ENCODE data around the gene TBC1D28. TPM values are rescaled to one million over a fixed set of nuclear protein-coding genes. Genes with fewer than 3 reads are reported as not detected.
"Not testable (repeated sequence)": the region's sequence is repeated elsewhere in the genome, so short reads cannot be mapped to it uniquely, and the experiment has no call there.

TBC1D28 gene
- total RNA-seq, 1 donor from 2014 or later, result not detected

DNA sequence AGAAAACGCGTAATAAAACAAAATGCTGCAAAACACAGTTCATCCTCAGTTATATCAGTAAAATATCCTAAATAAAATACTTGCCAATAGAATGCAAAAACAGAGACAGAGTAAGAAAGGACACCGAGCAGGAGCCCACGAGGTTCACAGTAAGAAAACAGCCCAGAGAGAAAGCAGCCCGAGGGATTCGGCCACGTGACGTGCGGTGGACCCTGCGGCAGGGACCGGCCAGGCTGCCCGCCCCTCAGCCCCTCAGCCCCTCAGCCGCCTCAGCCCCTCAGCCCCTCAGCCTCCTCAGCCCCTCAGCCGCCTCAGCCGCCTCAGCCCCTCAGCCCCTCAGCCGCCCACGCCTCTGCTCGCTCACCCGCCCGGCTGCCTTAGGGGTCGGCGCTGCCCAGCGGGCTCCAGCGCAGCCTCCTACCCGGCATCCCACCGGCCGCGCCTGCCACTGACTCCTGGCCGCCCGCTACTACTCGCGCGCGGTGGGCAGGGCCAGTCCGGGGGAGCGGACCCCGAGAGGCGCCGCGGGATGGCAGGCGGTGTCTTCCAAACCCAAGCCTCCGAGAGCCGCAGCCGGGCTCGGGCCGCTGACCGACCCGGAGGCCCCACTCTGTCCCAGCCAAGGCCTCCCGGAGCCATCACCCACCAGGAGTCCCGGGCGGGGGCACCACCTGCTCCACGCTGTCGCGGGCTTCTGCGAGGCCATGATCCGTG, 9.5 kb downstream of the TBC1D28 start:
- DNase-seq (ENCODE audit: low read depth); H2AFZ ChIP-seq (ENCODE audit: low read depth, low read length); H3K27me3 ChIP-seq (ENCODE audit: insufficient read depth, low read length); FAIRE-seq; H4K20me1 ChIP-seq (ENCODE audit: insufficient read depth, low read length); H3K79me2 ChIP-seq (ENCODE audit: insufficient read depth, low read length); H3K36me3 Mint-ChIP-seq (ENCODE audit: low read depth, unreplicated experiment); H3K4me1 Mint-ChIP-seq (ENCODE audit: low read depth, unreplicated experiment); H3K9me3 ChIP-seq (ENCODE audit: insufficient read depth, low read depth, low read length); H3K27ac Mint-ChIP-seq (ENCODE audit: unreplicated experiment); H3K9ac ChIP-seq (ENCODE audit: low read length); H3K4me3 Mint-ChIP-seq (ENCODE audit: unreplicated experiment); H3K27ac ChIP-seq (ENCODE audit: low read depth, low read length); H3K4me1 ChIP-seq (ENCODE audit: insufficient read depth, low read length); H3K9me3 Mint-ChIP-seq (ENCODE audit: unreplicated experiment); H3K27me3 Mint-ChIP-seq (ENCODE audit: low read depth, unreplicated experiment); H3K36me3 ChIP-seq (ENCODE audit: insufficient read depth, low read length); H3K4me3 ChIP-seq (ENCODE audit: insufficient read depth, low read depth, low read length): not testable (repeated sequence)
- peak overlapping the region; percentile 75 for H3K4me2 ChIP-seq (ENCODE audit: low read length)
- peak; percentile 49 for TF ChIP-seq EZH2 (IDR thresholded peaks at IDR 0.05; ENCODE audit: insufficient read depth, low read length)

DNA sequence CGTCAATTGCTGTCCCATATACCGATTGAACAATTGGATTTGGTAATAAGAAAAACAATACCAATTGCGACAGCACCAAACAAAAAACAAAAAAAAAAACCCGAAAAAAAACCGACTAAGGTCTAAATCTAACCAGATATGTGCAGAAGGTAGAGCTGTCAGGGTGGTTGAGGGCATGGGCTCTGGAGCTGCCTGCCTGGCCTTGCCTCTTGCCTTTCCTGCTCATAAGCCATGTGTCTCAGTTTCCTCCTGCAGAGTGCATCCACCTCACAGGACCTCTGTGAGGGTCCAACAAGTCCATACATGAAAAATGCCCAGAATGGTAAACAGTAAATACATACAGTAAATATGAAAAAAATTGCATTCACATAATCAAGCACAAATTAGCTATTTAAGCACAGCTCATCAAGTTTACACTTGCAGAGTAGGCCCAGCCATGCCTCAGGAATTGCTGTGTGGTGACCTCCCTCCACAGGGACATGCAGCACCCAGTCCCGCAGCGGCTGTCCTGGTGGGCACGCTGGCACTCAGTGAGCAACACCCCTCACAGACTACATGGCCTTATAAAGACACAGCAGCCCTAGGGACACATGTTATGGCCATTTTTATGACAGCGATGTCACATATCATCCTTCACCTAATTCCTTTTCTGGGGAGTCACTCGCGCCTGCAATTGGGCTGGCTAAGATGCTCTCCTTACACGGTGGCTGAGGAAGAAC, 17.9 kb downstream of the TBC1D28 start:
- Histone ChIP-seq H3K4me2 (ENCODE audit: low read length) (peak overlapping the region; percentile 47), H3K9ac (ENCODE audit: low read length) (no peak overlapping the region), H3K36me3 (ENCODE audit: insufficient read depth, low read length) (no peaks in the 10 kb centered on the region), H3K27ac (ENCODE audit: low read depth, low read length) (no peak overlapping the region), H3K27me3 (ENCODE audit: insufficient read depth, low read length) (no peaks in the 10 kb centered on the region), H3K4me3 (ENCODE audit: insufficient read depth, low read depth, low read length) (no peak overlapping the region), H3K4me1 (ENCODE audit: insufficient read depth, low read length) (no peaks in the 10 kb centered on the region), H3K9me3 (ENCODE audit: insufficient read depth, low read depth, low read length) (no peaks in the 10 kb centered on the region), H3K79me2 (ENCODE audit: insufficient read depth, low read length) (no peaks in the 10 kb centered on the region), H2AFZ (ENCODE audit: low read depth, low read length) (peak overlapping the region; percentile 32), H4K20me1 (ENCODE audit: insufficient read depth, low read length) (no peaks in the 10 kb centered on the region)
- H3K9me3 Mint-ChIP-seq (ENCODE audit: unreplicated experiment), result peaks cover 2% of the 10 kb centered on the region
- no peak overlapping the region for H3K27ac Mint-ChIP-seq (ENCODE audit: unreplicated experiment)
- no peaks in the 10 kb centered on the region for H3K36me3 Mint-ChIP-seq (ENCODE audit: low read depth, unreplicated experiment)
- H3K4me1 Mint-ChIP-seq (ENCODE audit: low read depth, unreplicated experiment), result no peaks in the 10 kb centered on the region
- no peaks in the 10 kb centered on the region for H3K27me3 Mint-ChIP-seq (ENCODE audit: low read depth, unreplicated experiment)
- no peak for TF ChIP-seq EZH2 (IDR thresholded peaks at IDR 0.05; ENCODE audit: insufficient read depth, low read length)
- TF ChIP-seq, protein P1, sequence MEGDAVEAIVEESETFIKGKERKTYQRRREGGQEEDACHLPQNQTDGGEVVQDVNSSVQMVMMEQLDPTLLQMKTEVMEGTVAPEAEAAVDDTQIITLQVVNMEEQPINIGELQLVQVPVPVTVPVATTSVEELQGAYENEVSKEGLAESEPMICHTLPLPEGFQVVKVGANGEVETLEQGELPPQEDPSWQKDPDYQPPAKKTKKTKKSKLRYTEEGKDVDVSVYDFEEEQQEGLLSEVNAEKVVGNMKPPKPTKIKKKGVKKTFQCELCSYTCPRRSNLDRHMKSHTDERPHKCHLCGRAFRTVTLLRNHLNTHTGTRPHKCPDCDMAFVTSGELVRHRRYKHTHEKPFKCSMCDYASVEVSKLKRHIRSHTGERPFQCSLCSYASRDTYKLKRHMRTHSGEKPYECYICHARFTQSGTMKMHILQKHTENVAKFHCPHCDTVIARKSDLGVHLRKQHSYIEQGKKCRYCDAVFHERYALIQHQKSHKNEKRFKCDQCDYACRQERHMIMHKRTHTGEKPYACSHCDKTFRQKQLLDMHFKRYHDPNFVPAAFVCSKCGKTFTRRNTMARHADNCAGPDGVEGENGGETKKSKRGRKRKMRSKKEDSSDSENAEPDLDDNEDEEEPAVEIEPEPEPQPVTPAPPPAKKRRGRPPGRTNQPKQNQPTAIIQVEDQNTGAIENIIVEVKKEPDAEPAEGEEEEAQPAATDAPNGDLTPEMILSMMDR (IDR thresholded peaks at IDR 0.05; ENCODE audit: insufficient read depth, low read depth, low read length), result no peak
- H3K4me3 Mint-ChIP-seq (ENCODE audit: unreplicated experiment), result no peak overlapping the region
- DNase-seq (ENCODE audit: low read depth) (no peak), FAIRE-seq (no peak)

DNA sequence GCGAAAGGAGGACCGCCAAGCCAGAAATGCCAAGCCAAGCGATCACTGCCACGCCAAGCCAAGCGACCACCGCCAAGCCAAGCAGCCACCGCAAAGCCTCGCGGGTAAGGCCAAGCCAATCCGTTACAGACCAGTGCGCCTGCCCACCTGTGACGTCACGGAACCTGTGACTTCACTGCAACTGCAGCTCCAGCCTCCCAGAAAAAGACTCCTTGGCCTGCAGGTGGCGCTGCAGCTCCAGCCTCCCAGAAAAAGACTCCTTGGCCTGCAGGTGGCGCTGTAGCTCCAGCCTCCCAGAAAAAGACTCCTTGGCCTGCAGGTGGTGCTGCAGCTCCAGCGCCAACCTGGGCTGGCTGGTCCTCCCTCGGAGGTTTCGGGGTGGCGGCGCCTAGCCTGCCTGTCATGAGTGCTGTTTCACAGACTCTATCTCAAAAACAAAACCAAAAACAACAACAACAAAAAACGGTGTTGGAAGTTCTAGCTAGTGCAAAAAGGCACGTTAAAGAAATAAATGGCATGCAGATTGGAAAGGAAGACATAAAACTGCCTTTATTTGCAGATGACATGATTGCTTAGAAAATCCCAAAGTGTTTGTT, 18.6 kb downstream of the TBC1D28 start:
- not testable (repeated sequence) for H3K9me3 Mint-ChIP-seq (ENCODE audit: unreplicated experiment); H3K9ac ChIP-seq (ENCODE audit: low read length); H3K4me1 ChIP-seq (ENCODE audit: insufficient read depth, low read length); H3K36me3 ChIP-seq (ENCODE audit: insufficient read depth, low read length); H3K36me3 Mint-ChIP-seq (ENCODE audit: low read depth, unreplicated experiment); FAIRE-seq; H3K9me3 ChIP-seq (ENCODE audit: insufficient read depth, low read depth, low read length); H3K4me1 Mint-ChIP-seq (ENCODE audit: low read depth, unreplicated experiment); H3K4me3 ChIP-seq (ENCODE audit: insufficient read depth, low read depth, low read length); H3K27me3 ChIP-seq (ENCODE audit: insufficient read depth, low read length); H3K27ac ChIP-seq (ENCODE audit: low read depth, low read length); H3K79me2 ChIP-seq (ENCODE audit: insufficient read depth, low read length); H4K20me1 ChIP-seq (ENCODE audit: insufficient read depth, low read length); H3K27ac Mint-ChIP-seq (ENCODE audit: unreplicated experiment); H3K27me3 Mint-ChIP-seq (ENCODE audit: low read depth, unreplicated experiment); H3K4me3 Mint-ChIP-seq (ENCODE audit: unreplicated experiment)
- TF ChIP-seq, protein P1 (IDR thresholded peaks at IDR 0.05; ENCODE audit: insufficient read depth, low read depth, low read length), result peak; percentile 70
- peak overlapping the region; percentile 60 for H2AFZ ChIP-seq (ENCODE audit: low read depth, low read length)
- DNase-seq (ENCODE audit: low read depth), result peak; percentile 35
- H3K4me2 ChIP-seq (ENCODE audit: low read length), result peak overlapping the region; percentile 74

DNA sequence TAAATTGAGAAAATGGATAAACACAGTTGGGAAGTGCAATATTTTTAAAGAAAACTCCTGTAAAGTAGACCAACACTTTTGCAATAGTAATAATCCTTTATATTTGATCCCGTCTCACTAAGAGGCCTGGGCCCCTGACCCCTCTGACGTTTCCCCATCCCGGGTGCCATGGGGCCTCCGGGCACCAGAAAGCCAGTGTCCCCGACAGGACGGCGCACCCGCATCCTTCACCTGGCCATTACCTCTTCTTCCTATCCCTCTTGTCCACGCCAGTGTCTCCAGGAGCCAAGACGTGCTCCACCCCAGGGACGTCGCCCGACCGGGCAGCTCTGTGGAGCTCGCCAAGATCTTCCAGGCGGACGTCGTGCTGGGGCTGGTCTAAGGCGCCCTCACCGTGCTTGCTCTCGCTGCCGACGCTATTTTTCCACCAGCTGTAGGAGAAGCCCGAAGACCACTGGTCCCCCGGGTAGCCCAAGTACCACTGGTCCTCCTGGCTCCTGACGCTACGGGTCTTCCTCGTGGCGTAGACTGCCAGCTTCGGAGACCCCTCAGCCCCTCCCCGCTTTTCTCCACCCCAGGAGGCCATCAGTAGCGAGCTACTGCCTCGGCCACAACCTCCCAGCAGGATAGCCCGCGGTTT, 19.2 kb downstream of the TBC1D28 start:
- not testable (repeated sequence) for DNase-seq (ENCODE audit: low read depth); H3K9me3 Mint-ChIP-seq (ENCODE audit: unreplicated experiment)
- H2AFZ ChIP-seq (ENCODE audit: low read depth, low read length), result peak overlapping the region; percentile 60

More for the DNA sequence above, 19.2 kb downstream of the TBC1D28 start:
- H3K9ac ChIP-seq (ENCODE audit: low read length), result peak overlapping the region; percentile 58
- not testable (repeated sequence) for H3K27me3 Mint-ChIP-seq (ENCODE audit: low read depth, unreplicated experiment); H3K79me2 ChIP-seq (ENCODE audit: insufficient read depth, low read length); FAIRE-seq; H3K27me3 ChIP-seq (ENCODE audit: insufficient read depth, low read length); H3K36me3 Mint-ChIP-seq (ENCODE audit: low read depth, unreplicated experiment); H3K4me3 Mint-ChIP-seq (ENCODE audit: unreplicated experiment); H3K9me3 ChIP-seq (ENCODE audit: insufficient read depth, low read depth, low read length); H3K4me1 ChIP-seq (ENCODE audit: insufficient read depth, low read length); H3K27ac Mint-ChIP-seq (ENCODE audit: unreplicated experiment); H3K36me3 ChIP-seq (ENCODE audit: insufficient read depth, low read length); H3K4me1 Mint-ChIP-seq (ENCODE audit: low read depth, unreplicated experiment); H3K27ac ChIP-seq (ENCODE audit: low read depth, low read length); H4K20me1 ChIP-seq (ENCODE audit: insufficient read depth, low read length)
- peak overlapping the region; percentile 74 for H3K4me2 ChIP-seq (ENCODE audit: low read length)
- H3K4me3 ChIP-seq (ENCODE audit: insufficient read depth, low read depth, low read length), result peak overlapping the region; percentile 44

All from astrocyte (in vitro differentiated cells and primary cell).